NCI-H187 treated with DMSO at 0.1 percent for 48 hours (cell line): ENCODE data around the gene NNAT.
"Not testable (repeated sequence)": the region's sequence is repeated elsewhere in the genome, so short reads cannot be mapped to it uniquely, and the experiment has no call there.

Source experiments
- DNase-seq: peaks from one replicate; lab custom pipeline; 2025; lab: John Stamatoyannopoulos, UW

The NNAT gene, protein sequence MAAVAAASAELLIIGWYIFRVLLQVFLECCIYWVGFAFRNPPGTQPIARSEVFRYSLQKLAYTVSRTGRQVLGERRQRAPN

DNA sequence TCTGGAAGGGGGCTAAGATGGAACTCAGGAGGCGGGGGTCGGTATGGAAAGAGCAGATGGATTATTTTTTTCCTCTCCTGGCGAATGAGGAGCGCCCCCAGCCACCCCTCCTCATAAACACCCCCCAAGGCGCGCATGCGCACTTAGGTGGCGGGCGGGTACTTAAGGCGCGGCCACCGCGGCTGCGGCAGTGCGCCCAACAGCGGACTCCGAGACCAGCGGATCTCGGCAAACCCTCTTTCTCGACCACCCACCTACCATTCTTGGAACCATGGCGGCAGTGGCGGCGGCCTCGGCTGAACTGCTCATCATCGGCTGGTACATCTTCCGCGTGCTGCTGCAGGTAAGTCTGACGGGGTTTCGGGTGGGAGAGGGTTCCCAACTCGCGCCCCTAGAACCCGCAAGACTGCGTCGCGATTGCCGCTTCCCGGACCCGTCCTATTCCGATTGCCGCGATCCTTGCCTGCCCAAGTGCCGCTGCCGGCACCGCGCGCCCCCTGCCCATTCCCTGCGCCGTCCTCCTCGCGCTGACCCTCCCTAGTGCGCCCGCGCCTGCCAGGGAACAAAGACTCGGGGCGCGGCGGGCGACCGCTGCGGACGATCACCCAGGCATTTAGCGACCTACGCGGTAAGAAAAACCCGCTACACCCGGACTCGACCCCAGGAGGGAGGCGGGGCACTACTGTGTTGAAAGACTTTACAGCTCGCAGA is at the start of gene NNAT:
TSS of gene NNAT (plus strand) at position 190 of the 711 bp plus-strand sequence. CDS start at position 272, 82 bp downstream.
- DNase-seq: no peak

DNA sequence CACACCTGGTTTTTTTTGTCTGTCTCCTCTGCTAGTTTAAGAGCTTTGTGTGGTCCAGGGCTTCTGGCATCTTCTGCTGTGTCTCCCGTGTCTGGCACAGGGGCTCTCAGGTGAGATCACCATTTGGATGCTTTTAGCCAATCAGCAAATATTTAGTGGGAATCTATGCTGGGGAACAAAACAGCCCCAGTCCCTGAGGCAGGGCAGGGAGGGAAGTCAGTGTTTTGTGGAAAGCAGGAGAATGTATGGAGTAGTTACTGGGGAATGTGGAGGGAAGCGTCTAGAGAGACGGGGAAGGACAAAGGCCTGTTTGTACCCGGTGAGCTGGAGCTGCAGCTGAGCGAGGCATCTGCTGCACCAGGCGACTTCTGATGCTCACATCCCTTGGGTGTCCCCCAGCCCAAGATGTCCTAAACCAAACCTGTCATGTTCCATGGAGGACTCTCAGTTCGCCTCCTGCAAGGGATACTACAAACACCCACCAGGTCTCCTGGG is 49.3 kb upstream of the NNAT start:
- DNase-seq: no peak

DNA sequence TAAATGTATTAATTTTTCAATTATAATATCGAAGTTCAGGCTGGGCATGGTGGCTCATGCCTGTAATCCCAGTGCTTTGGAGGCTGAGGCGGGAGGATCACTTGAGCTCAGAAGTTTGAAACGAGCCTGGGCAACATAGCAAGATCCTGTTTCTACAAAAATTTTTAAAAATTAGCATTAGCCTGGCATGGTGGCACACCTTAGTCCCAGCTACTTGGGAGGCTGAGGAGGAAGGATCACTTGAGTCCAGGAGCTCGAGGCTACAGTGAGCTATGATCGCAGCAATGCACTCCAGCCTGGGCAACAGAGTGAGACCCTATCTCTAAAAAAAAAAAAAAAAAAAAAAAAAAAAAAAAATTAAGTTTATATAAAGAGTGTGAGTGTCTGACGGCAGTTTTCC is 48.6 kb upstream of the NNAT start:
- DNase-seq: not testable (repeated sequence)

DNA sequence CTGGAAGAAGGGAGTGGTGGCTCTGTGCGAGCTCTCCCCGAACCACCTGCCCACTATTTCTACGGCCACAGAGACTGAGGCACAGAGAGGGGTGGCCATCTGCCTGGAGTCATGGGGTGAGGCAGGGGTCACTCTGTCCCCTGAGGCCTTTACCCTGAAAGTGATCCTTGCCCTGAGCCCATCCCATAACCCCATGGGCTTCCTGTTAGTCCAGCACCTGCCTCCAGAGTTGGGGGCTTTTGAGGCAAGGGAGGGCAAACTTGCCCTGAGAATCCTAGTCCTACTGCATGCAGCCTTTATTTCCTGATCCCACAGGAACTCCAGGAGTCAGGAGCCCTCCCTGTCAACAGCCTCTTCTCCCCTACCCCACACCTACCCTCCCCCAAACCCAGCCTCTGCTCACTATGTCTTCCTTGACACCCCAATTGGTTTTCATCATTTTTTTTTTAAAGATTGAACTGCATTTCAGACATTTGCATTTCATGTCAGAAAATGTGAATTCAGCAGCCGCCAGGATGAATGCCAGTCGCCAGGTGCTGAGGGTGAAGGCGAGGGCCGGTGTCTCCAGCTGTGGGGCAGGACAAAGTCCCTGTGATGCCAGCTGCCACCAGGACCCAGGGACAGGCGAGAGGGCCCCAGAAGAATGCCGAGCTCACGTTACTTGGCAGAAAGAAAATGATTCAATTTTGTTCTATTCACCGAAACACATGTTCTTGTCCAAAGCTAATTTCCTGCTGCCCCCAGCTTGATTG is 47.6 kb upstream of the NNAT start:
- no peak for DNase-seq

DNA sequence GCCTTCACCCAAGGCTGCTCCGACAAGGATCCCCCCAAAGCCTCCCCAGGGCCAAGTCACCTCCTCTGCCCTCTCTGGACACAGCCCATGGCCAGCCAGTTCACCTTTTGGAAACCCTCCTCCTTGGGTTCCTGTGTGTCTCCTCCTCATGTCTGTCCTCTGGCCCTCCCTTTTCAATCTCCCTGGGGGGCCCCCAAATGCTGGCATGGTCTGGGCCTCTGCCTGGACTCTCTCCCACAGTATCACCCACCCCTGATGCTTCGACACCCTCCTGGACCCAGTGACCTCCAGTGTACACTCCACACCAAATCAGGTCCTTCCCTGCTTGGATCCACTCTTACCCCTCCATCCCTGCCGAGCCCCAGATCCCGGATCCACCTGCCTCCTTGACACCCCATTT is 46.7 kb upstream of the NNAT start:
- no peak for DNase-seq

DNA sequence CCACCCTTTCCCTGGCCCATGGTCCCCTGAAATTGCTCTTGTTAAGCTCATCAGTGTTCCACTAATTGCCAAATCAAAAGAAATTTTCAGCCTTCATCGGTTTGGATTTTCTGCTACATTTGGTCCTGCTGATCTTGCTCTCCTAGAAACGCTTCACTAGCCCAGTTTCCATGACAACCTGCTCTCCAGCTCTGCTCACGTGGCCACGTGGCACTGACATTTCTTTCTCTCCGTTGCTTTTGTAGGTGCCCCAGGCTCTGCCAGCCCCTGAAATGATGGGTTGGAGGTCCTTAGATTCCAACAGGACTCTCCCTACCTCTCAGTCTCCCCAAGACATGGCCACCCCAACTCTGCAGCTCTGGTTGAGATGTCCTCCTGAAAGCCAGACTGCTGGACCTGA is 45.8 kb upstream of the NNAT start:
- no peak for DNase-seq

DNA sequence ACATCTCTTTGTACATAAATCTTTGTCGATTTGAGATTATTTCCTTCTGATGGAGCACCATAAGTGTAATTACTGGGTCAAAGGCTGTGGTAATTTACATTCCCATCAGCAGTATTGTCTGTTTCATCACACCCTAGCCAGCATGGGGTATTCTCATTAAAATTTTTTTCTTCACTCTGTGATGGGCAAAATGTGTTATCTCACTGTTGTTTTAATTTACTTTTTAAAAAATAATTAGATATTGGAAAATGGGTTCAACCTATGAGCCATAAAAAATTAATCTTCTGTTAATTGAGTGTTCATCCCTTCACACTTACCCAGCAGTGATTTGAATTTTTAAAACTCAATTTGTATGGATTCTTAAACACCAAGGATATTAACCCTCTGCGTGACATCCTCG is 44.0 kb upstream of the NNAT start:
- DNase-seq: no peak

DNA sequence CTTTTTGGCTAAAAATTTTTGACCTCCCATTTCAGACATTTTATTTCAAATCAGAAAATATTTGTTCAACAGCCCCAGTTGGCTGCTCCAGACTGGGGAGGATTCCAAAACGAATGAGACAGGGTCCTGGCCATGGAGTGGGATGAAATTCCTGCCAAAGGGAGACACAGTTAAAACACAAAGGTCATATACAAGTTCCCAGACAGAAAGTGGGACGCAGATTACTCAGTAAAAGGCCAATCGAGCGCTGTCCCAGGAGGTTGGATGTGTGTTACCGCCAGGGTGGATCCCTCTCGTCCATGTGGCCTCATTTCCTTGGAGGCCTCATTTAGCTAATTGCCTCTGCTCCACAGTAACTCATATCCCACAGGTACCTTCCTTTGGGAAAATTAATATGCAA is 41.8 kb upstream of the NNAT start:
- no peak for DNase-seq

DNA sequence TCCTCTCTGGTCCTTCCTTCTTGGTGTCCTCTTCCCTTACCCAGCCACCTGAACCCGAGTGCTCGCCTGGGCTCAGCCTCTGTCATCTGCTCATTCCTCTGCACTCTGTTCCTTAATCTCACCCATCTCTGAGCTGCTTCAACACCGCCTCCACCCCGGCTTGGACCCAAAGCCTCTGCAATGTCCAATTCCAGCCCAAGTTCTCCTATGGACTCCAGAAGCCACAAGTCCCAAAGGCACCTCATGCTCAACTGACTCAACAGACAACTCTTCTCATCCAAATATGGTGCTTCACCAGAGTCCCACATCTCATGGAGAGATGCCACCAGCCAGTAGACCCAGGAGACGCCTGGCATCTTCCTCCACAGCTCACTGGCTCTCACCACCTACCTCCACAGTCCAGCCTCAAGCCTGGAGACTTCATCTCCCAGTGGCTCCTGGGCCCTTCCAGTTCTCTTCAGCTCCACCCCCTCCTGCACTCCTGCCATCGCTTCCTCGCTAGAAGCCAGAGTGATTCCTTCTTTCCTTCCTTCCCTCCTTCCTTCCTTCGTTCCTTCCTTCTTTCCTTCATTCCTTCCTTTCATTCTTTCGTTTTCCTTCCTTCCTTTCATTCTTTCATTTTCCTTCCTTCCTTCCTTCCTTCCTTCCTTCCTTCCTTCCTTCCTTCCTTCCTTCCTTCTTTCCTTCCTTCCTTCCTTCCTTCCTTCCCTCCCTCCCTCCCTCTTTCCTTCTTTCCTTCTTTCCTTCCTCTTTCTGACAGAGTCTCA is 40.9 kb upstream of the NNAT start:
- no peak for DNase-seq

DNA sequence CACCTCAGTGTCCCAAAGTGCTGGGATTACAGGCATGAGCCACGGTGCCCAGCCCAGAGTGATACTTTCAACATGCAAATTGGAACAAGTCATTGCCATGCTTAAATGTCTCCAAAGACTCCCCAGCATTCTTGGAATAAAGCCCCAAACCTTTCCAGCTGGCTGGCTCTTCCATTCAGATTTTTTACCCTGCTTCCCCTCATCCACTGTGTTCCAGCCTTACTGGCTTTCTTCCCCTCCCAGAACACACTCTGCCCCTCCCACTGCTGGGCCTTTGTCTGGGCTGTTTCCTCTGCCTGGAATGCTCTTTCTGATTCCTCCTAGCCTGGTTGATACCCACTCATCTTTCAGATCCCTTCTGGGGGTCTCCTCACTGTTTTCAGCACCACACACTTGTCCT is 40.1 kb upstream of the NNAT start:
- no peak for DNase-seq

DNA sequence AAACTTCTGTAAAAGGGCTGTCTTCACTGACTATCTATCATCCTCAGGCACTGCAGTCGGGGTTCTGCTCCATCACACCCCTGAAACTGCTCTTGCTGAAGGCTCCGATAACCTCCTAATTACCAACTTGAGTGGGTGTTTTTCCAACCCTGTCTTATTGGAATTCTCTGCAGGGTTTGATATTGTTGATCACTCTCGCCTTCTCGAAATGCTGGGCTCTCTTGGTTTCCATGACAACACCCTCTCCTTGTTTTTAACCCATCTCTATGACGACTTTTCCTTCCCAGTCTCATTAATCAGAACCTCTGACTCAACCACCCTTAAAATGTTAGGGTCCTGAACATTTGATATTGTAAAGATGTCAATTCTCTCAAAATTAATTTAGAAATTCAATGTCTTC is 39.4 kb upstream of the NNAT start:
- no peak for DNase-seq

DNA sequence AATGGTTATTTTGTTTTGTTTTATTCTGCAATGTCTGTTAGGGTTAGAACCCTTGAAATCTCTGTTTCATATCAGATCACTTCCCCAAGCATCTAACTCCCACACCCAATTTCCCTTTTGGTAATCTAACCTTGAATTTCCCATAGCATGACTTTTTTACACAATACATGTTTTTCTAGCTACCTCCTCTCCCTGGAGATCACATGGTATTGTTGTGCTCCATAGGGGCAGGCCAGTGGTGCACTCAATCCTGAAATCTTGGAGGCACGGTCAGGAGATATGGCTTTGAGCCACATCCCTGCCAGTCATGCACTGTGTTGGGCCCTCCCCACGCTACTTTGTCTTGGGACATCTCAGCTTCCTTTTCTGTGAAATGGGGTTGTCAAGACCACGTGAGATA is 36.7 kb upstream of the NNAT start:
- no peak for DNase-seq

DNA sequence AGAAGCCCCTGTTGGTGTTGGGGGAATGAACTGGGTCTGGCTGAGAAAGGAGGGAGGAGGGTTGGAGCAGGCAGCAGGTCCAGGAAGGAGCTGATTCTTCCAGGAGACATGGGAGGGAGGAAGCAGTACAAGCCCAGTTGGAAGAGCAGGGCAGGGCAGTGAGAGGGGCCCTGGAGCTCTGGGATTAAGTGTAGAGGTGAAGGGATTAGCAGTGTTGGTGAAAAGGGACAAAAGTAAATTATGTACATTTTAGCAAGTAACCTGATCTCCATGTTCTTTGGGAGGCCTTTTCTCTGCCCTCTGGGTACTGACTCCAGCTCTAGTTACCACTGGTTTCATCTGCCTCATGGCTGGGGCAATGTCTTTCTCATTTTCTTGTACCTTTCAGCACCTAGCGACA is 34.8 kb upstream of the NNAT start:
- not testable (repeated sequence) for DNase-seq

DNA sequence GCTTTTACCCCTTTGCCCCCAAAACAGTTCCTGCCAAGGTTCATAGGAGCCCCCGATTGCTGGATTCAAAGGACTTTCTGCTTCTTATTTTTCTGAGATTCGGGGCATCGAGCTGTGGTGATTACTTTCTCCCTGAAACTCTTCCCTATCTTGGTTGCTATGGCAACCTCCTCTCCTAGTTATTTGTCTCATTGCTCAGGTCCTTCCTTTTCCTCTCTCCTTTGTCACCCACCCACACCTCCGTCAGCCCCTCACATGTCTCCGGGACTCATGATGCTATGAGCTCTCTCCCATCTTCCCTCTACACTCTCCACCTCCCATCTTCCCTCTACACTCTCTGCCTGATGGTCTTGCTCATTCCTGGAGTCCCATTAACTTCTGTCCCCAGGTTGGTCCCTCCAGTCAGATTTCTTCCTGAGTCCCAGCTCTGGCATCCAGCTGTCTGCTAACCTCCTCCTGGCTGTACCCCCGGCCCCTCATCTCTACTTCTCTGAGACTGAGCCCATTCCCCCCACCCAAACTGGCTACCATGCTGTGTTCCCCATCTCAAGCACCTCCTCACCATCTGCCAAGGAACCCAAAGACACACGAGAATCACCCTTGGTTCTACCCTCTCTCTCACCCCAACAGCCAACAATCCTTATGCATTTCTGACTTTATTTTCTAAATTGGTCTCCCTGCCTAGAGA is 30.2 kb upstream of the NNAT start:
- DNase-seq: no peak

DNA sequence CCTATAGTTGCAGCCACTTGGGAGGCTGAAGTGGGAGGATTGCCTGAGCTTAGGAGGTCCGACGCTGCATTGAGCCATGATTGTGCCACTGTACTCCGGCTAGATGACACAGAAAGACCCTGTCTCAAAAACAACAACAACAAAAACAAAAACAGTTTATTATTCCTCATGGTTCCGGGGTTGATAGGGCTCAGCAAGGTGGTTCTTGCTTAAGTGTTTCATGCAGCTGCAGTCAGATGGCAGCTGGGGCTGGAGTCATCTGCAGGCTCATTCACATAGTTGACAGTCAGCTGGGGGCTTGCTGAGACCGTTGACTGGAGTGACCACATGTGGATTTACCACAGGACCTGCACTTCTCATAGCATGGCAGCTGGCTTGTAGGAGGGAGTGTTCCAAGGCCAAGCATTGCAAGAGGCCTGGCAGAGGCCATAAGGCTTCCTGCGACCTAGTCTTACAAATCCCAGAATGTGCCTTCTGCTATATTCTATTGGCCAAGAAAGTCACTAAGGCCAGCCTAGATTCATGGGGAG is 28.9 kb upstream of the NNAT start:
- no peak for DNase-seq

DNA sequence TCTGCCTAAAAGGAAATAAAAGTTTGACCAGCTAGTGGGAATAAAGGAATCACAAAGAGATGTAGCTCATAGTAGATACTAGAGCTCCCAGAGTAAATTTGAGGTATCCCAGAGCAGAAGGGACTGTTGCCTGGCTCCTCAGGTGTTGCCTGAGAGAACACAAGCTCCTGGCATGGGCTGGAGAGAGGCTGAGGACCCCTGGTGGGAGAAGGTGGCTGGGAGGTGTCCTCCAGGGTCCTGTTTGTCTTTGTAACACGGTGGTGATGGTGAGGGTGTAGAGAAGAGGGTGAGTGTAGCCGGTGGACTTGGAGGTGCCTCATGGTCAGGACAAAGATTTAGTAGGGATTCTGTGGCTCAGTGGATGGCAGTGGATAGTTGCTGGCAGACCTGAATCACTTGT is 28.1 kb upstream of the NNAT start:
- DNase-seq: no peak

DNA sequence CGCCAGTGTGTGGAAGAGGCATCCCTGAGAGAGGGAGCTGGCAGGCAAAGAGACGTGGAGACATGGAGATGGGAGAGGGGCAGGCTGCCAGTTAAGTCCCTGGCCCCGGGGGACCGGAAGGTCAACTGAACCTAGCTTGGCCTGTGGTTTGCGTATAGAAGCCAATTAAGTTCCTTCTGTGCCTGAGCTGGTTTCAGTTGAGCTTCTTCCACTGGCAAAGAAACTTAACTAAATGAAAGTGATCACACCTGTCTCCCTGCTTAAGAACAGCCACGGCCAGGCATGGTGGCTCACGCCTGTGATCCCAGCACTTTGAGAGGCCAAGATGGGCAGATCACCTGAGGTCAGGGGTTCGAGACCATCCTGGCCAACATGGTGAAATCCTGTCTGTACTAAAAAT is 26.7 kb upstream of the NNAT start:
- no peak for DNase-seq

DNA sequence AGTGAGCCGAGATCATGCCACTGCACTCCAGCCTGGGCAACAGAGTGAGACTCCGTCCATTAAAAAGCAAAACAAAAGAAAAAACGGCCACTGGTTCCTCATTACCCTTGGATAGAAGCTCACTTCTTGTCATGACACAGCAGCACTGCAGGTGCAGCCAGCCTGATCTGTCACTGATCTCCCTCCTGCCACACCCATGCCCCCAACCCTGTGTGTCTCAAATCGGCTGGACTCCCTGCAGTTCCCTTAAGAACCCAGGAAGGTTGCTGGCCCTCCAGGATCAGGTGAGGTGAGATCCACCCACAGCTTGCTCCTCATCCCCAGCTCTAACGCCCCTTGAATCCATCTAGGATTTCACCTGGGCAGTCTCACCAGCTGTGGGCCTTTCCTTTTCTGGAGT is 26.3 kb upstream of the NNAT start:
- no peak for DNase-seq

DNA sequence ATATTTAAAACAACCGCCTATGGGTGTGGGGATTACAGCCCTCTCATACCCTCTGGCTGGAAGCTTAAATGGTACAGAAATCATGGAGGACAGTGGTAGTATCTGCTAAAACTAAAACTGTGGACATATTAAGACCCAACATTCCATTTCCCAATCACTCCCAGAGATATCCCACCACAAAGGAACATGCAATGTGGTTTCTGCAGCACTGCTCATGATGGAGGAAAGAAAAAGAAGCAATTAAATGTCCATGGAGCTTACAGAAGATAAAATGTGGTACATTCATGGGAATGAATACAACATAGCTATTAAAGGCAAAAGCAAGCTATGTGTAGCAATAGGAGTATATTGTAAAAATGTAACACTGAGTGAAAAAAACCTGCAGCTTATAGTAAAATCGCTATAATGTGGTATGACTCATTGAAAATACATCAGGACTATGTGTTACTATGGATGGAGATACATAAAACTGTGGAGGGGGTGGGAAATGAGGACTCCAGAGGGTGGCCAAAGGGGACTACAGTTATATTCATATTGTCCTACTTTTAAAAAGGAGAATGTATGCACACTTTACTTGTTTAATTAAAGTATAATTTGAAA is 22.9 kb upstream of the NNAT start:
- no peak for DNase-seq

DNA sequence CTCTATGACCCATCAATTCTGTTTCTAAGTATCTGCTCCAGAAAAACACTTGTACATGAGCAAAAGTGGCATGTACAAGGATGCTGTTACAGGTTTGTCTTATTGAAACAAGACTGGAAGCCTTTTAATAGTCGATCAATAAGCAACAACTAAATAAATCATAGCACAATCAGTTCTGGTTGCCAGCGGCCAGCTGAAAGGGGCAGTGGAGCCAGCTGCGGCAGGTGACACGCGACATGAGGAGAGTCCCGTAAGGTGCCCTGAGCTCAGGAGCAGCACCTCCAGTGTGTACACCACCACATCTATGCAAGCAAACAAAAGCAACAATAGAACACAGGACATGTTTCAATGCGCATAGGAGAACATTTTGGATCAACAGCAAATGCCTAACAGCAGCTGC is 20.7 kb upstream of the NNAT start:
- DNase-seq: no peak

DNA sequence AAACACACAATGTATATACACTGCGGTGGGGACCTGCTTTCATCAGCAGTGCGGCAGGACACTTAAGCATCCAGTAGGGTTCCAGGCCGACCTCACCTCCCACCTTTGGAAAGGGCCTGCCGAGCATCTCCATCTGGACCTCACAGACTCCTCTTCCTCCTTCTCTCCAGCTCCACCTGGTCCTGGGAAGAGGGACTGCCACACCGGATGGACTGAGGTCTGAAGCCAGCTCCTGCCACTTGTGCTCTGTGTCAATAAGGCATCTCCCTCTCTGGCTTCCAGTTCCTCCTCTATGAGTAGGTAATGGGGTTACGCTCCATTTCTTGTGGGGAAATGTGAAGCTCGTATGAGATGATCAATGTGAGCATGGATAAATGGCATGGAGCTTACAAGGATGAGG is 19.1 kb upstream of the NNAT start:
- peak; percentile 64 for DNase-seq
